Stimulated activated CD4-positive, alpha-beta T cell treated with anti-CD3 and anti-CD28 coated beads, Interleukin-2, amount 100 ng/mL, for 24 hours (primary cell): ENCODE data around the gene ZDHHC24.
"Not testable (repeated sequence)": the region's sequence is repeated elsewhere in the genome, so short reads cannot be mapped to it uniquely, and the experiment has no call there.

Experiments used
- DNase-seq, 2 donors: peaks; one replicate each; pipeline ENCODE4 v3.0.0-alpha.2; 2020

Gene ZDHHC24

GRCh38 chr11:66564538-66564937 lies 18.7 kb upstream of the ZDHHC24 start:
- DNase-seq: no peak

- no peak for DNase-seq
Measured at GRCh38 chr11:66563832-66564231, 18.0 kb upstream of the ZDHHC24 start.

- DNase-seq: no peak
Measured at GRCh38 chr11:66562907-66563583, 17.2 kb upstream of the ZDHHC24 start.

- DNase-seq: no peak
Measured at GRCh38 chr11:66562275-66562674, 16.4 kb upstream of the ZDHHC24 start.

GRCh38 chr11:66561975-66562248 lies 16.1 kb upstream of the ZDHHC24 start:
- no peak for DNase-seq

GRCh38 chr11:66561178-66561974 lies 15.5 kb upstream of the ZDHHC24 start:
- no peak for DNase-seq

- no peak for DNase-seq
Measured at GRCh38 chr11:66559866-66560676, 14.2 kb upstream of the ZDHHC24 start.

GRCh38 chr11:66559142-66559865 lies 13.5 kb upstream of the ZDHHC24 start:
- peak; percentile 36 to 46 for DNase-seq

- no peak for DNase-seq
Measured at GRCh38 chr11:66557733-66558326, 12.0 kb upstream of the ZDHHC24 start.

GRCh38 chr11:66556086-66556485 lies 10.2 kb upstream of the ZDHHC24 start:
- no peak for DNase-seq

- DNase-seq: no peak
Measured at GRCh38 chr11:66555416-66555815, 9.6 kb upstream of the ZDHHC24 start.

GRCh38 chr11:66554602-66555001 lies 8.8 kb upstream of the ZDHHC24 start:
- DNase-seq: no peak

- DNase-seq: no peak
Measured at GRCh38 chr11:66550887-66551286, 5.0 kb upstream of the ZDHHC24 start.

- DNase-seq: no peak
Measured at GRCh38 chr11:66549696-66550095, 3.8 kb upstream of the ZDHHC24 start.

- no peak for DNase-seq
Measured at GRCh38 chr11:66548774-66549630, 3.2 kb upstream of the ZDHHC24 start.

- DNase-seq: no peak
Measured at GRCh38 chr11:66548041-66548440, 2.2 kb upstream of the ZDHHC24 start.

GRCh38 chr11:66547662-66548009 lies 1.8 kb upstream of the ZDHHC24 start:
- DNase-seq: no peak

GRCh38 chr11:66546966-66547661 lies 1.3 kb upstream of the ZDHHC24 start:
- no peak for DNase-seq

GRCh38 chr11:66546368-66546965 lies 619 bp upstream of the ZDHHC24 start, which contains the start of gene ACTN3:
ACTN3 (plus strand) TSS chr11:66546903; CDS start chr11:66546938, 35 bp downstream.
- peak in 1 of 2 donors; percentile 23 for DNase-seq

GRCh38 chr11:66544952-66545351 lies 896 bp downstream of the ZDHHC24 start:
- not testable (repeated sequence) for DNase-seq
